ENCODE measurements around the gene CLDN6.
A peak's percentile ranks its signal among the peaks of the same experiment; 100 is the strongest.

The CLDN6 gene

GRCh38 chr16:2985462-2985861 lies 32.5 kb downstream of the CLDN6 start:
- no peak for DNase-seq

DNA sequence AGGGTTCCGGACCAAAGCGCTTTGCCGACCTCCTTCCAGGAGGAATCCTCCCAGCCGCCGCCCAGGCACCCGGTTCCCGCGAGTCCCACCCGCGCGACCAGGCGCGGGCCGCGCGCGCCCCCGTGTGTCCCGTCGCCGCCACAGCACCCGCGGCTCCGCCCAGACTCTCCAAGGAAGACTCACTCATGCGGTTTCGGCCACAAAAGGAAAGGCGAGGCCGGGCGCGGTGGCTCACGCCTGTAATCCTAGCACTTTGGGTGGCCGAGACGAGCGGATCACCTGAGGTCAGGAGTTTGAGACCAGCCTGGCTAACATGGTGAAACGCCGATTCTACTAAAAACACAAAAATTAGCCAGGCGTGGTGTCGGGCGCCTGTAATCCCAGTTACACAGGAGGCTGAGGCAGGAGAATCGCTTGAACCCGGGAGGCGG lies 34.3 kb downstream of the CLDN6 start:
- peak; percentile 44 for DNase-seq

DNA sequence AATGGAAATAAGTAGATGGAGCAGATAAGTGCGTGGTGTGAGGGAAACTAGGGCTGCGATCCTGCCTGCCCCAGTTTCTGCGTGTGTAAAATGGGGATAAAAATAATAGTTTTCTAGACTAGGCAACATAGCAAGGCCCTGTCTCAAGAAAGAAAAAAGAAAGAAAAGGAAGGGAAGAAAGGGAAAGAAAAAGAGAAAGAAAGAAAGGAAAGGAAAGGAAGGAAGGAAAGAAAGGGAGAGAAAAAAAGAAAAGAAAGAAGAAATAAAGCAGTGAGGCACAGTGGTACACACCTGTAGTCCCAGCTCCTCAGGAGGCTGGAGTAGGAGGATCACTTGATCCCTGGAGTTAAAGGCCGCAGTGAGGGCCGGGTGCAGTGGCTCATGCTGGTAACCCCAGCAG lies 35.6 kb downstream of the CLDN6 start:
- no peak for DNase-seq

DNA sequence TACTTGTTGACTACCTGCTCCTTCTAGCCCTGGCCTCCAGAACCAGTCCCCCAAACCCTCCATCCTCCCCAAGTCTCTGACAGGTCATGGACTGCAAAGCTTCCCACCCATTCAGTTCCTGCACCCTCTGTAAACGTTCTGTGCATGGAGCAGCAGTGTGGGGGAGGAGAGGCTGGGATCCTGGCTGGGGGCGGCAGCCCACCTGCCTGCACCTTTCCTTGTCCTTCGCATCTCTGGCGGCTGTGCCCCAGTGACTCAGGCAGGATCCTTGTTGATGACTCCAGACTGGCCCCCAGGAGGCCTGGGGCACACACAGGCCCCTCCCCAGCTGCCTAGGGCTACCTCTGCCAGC lies 36.1 kb downstream of the CLDN6 start:
- no peak for DNase-seq

GRCh38 chr16:2981177-2981898 lies 36.6 kb downstream of the CLDN6 start:
- DNase-seq: no peak

GRCh38 chr16:2980227-2981176 lies 37.5 kb downstream of the CLDN6 start, which contains the start of gene PKMYT1:
Gene PKMYT1, minus strand, starts transcription at chr16:2980446. Its CDS starts 789 bp downstream, at chr16:2979657.
- DNase-seq: peak; percentile 62

DNA sequence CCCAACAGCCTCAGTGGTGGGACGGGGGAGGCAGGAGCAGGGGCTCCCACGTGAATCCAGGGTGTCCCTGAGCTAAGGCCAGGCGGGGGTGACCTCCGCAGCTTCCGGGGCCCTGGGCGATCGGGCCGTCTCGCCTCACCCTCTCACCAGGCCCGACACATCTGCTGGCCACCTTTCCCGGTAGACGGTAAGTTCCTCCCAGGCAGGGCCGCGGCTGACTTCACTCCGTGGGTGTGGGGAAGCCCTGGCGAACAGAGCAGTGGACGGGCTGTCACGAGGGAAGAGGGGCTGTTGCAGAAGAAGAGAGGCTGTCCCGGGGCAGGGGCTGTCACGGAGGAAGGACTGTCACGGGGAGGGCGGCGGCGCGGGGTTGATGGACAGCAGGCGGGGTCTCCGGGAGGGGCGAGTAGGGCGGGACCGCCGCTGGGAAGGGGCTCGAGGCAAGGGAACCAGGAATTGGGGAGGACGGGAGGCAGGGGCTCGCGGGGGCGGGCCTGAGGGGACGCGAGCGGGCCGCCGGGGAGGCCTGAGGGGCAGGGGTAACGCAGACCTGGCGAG lies 38.2 kb downstream of the CLDN6 start:
- DNase-seq: no peak

- peak; percentile 86 for DNase-seq
These were observed 40.5 kb downstream of the CLDN6 start for GRCh38 chr16:2977440-2977839.

DNA sequence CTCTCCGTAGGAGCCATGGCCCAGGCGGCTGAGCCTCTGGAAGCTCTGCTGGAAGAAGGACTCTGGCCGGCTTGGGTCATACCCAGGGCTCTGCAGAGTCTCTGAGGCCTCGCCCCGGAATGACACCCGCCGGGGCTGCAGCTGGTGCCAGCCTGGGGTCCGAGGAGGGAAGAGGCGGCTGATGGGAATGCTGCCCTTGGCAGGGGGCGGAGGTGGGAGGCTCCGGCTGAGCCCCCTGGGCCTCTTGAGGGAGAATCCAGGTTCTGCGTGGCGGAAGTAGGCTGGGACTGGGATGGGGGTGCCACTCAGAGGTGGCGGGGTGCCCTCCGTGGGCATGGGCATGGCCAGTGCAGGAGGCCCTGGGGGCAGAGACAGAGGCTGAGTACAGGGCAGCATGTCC lies 41.3 kb downstream of the CLDN6 start:
- DNase-seq: no peak

- no peak for DNase-seq
These were observed 41.8 kb downstream of the CLDN6 start for GRCh38 chr16:2976201-2976600.

DNA sequence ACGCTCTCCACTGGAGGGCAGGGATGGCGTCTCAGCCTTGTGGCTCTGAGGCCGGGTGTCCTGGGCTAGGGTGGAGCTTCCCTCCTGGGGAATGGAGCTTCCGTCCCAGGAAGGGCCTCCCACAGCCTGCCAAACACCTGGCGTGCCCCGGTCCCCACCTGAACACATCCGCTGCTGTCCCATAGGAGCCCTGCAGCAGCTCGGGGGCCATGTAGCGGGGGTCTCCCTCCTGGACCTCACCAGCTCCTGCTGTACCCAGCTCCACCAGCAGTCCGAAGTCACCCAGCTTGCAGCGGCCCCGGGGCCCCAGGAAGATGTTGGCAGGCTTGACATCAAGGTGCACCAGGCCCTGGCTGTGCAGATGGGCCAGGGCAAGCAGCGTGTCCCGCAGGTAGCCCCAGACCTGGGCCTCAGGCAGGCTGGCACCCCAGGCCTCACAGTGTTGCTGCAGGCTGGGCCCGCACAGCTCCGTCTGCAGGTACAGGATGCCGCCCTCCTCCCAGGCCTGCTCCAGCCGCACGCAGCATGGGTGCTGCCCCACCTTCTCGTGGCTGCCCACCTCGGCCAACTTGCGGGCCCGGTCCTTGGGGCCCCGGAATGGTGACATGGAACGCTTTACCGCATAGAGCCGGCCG lies 42.7 kb downstream of the CLDN6 start:
- no peak for DNase-seq

GRCh38 chr16:2974319-2975056 lies 43.5 kb downstream of the CLDN6 start:
- no peak for DNase-seq

GRCh38 chr16:2973605-2974318 lies 44.2 kb downstream of the CLDN6 start:
- DNase-seq: no peak

- DNase-seq: peak; percentile 33
These were observed 44.9 kb downstream of the CLDN6 start for GRCh38 chr16:2973093-2973492.

DNA sequence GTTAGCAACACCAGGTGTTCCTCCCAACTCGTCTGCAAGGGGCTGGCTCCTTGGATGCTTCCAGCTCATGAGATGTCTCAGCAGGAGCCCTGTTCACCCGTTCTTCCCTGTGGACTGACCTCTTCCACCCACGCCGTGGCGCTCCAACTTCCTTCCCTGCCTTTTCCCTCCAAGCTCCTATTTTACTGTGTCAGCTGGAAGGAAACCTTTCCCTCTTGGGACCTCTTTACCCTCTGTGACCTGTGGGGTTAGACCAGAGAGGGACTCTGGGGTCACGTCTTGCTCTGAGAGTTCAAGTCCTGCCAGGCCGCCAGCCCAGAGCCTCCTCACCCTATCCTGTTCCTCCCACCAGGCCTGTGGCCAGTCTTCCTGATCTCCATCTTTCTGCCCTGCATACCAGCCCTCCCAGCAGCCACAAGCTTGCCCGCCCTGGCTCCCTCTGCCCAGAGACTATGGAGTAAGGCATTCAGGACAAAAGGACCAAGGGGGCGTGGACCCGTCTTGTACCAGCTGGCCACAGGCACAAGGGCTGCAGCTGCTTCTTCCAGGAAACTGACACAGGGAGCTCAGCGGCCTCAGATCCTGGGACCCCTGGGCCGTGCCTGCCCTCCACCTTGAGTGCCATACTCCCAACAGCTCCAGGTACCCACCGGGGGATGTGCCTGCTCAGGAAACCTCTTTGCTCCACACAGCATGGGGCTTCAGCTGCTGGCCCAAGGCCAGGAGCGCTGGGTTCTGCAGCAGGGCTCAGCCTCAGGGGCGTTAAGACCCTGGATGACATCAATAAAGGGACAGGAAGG lies 45.8 kb downstream of the CLDN6 start:
- no peak for DNase-seq

GRCh38 chr16:2971134-2971984 lies 46.6 kb downstream of the CLDN6 start:
- no peak for DNase-seq

GRCh38 chr16:2970563-2970962 lies 47.4 kb downstream of the CLDN6 start:
- DNase-seq: no peak

DNA sequence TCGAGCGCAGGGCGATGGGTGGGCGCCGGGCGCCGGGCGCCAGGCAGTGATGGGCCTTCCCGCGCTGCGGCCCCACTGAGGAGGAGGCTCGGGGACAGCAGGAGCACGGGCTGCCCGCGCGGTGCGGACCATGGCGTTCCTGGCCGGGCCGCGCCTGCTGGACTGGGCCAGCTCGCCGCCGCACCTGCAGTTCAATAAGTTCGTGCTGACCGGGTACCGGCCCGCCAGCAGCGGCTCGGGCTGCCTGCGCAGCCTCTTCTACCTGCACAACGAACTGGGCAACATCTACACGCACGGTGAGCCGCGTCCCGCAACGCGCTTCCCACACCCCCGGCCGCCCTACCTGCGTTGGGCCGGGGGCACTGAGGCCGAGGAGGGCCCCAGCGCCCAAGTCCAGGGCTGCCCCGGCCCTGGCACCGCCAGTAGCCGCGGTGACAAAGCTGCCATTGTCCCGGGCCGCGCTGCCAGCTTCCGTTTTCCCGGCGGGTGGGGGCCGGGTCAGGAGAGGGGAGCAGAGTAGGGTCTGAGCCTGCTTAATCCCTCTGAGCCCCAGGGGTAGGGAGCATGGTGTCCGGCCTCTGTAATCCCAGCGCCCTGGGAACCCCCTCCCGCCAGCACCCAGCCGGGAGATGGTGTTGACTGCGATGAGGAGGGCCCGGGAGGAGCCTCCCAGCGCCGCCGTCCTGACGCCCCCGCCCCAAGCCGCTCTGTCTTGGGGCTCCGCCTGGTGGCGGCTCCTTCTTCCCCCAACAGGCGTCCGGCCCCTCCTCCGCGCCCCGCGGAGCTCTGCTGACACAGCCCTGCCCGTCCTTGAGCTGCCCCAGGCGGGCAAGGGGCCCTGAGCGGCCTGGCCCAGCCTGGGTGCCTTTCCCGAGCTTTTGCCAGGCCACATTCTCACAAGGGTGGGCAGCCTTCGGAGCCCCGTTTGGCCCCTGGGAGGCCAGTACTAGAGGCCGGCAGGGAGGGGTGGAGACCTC lies 48.1 kb downstream of the CLDN6 start:
- peak; percentile 45 for DNase-seq
